BLaER1 treated with 17β-estradiol and CSF1 and Interleukin-3, amounts not matched to agents 10 nM and 100 nM (cell line): ENCODE data around the gene PRKCA.
A peak's percentile ranks its signal among the peaks of the same experiment; 100 is the strongest.

Source experiments
- H3K27ac ChIP-seq, 11 experiments: shearing (Covaris generic); formaldehyde crosslinking; 2 replicates each; pipeline ENCODE4 v1.8.1; 2022
- H3K27me3 ChIP-seq, 11 experiments: shearing (Covaris generic); formaldehyde crosslinking; 2 replicates each; pipeline ENCODE4 v1.8.1; 2022
- H3K36me3 ChIP-seq, 11 experiments: shearing (Covaris generic); formaldehyde crosslinking; 2 replicates each; pipeline ENCODE4 v1.8.1; 2022
- H3K4me1 ChIP-seq, 10 experiments: shearing (Covaris generic); formaldehyde crosslinking; 2 replicates each; pipeline ENCODE4 v1.8.1; 2022
- H3K4me2 ChIP-seq, 11 experiments: shearing (Covaris generic); formaldehyde crosslinking; 2 replicates each; pipeline ENCODE4 v1.8.1; 2022
- H3K4me3 ChIP-seq, 10 experiments: shearing (Covaris generic); formaldehyde crosslinking; 2 replicates each; pipeline ENCODE4 v1.8.1; 2022
- H3K9ac ChIP-seq, 11 experiments: shearing (Covaris generic); formaldehyde crosslinking; 2 replicates each; pipeline ENCODE4 v1.8.1; 2022
- H3K9me3 ChIP-seq, 11 experiments: shearing (Covaris generic); formaldehyde crosslinking; replicated peaks in 1 of 11; 2 replicates each; pipeline ENCODE4 v1.8.1; 2022
- H4K20me1 ChIP-seq, 11 experiments: shearing (Covaris generic); formaldehyde crosslinking; 2 replicates each; pipeline ENCODE4 v1.8.1; 2022
- Cebpa-rat ChIP-seq, 11 experiments: shearing (Covaris generic); IDR thresholded peaks; 2 replicates each; pipeline ENCODE4 v1.8.1; 2022

Gene PRKCA

GRCh38 chr17:66491213-66491612 is 188.8 kb downstream of the PRKCA start:
- H4K20me1 ChIP-seq: peaks cover 0 to 21% (median 0%) of the 10 kb centered on the region in 11 experiments; a peak in 3 of 22 replicates
- H3K9me3 ChIP-seq: no peaks in the 10 kb centered on the region
- H3K4me1 ChIP-seq: peaks cover 37 to 60% (median 46%) of the 10 kb centered on the region in 10 experiments
- H3K4me2 ChIP-seq: peak overlapping the region in 4 of 11 experiments; percentile 15 to 89 (median 70); a peak in 7 of 22 replicates
- H3K9ac ChIP-seq: no peak overlapping the region
- no peak overlapping the region for H3K4me3 ChIP-seq
- peaks cover 0 to 9% (median 0%) of the 10 kb centered on the region in 11 experiments; a peak in 2 of 22 replicates for H3K36me3 ChIP-seq
- H3K27me3 ChIP-seq: no peaks in the 10 kb centered on the region
- no peak for TF ChIP-seq Cebpa-rat (IDR thresholded peaks at IDR 0.05)
- no peak overlapping the region for H3K27ac ChIP-seq

- Histone ChIP-seq H3K9ac (no peak overlapping the region), H3K4me3 (no peak overlapping the region), H3K9me3 (no peaks in the 10 kb centered on the region), H3K4me2 (peak overlapping the region in 5 of 11 experiments; percentile 69 to 89 (median 77); a peak in 9 of 22 replicates), H3K4me1 (peaks cover 40 to 63% (median 50%) of the 10 kb centered on the region in 10 experiments), H3K27ac (0 out of 22 replicates have a peak overlapping the region, but pooled peaks of 1 of the 11 experiments have one; percentile 13), H3K36me3 (peaks cover 0 to 7% (median 0%) of the 10 kb centered on the region in 11 experiments; a peak in 2 of 22 replicates), H4K20me1 (peaks cover 0 to 21% (median 0%) of the 10 kb centered on the region in 11 experiments; a peak in 3 of 22 replicates), H3K27me3 (no peaks in the 10 kb centered on the region)
- no peak for TF ChIP-seq Cebpa-rat (IDR thresholded peaks at IDR 0.05)
Observed at GRCh38 chr17:66491665-66492064, 189.3 kb downstream of the PRKCA start.

DNA sequence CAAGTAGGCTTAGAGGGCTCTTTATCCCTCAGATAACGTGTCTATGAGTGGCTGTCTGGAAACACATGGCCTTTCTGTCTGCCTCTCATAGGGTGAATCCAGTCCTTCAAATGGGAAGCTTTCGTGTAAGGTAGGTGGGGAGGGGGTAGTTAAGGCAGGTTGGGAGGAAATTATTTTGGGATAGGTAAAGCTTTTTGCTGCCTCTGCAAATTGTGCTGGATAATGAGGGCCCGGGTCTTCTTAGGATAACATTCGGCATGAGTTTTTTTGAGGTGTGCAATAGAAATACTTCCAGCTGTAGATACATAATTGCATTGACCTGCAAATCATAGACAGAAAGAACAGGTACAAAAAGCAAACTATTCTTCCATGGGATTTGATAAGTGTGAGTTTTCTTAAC is 189.7 kb downstream of the PRKCA start:
- Histone ChIP-seq H3K9ac (no peak overlapping the region), H3K4me1 (peaks cover 44 to 67% (median 54%) of the 10 kb centered on the region in 10 experiments), H3K4me2 (peak overlapping the region in 6 of 11 experiments; percentile 69 to 89 (median 78); a peak in 11 of 22 replicates)

GRCh38 chr17:66492561-66493005 is 190.2 kb downstream of the PRKCA start:
- H3K27ac ChIP-seq: peak overlapping the region in 10 of 11 experiments; percentile 35 to 85 (median 72); a peak in 19 of 22 replicates

More for the DNA sequence above, 189.7 kb downstream of the PRKCA start:
- Histone ChIP-seq H3K27me3 (no peaks in the 10 kb centered on the region), H3K36me3 (peaks cover 0 to 10% (median 0%) of the 10 kb centered on the region in 11 experiments; a peak in 3 of 22 replicates), H3K9me3 (no peaks in the 10 kb centered on the region), H4K20me1 (peaks cover 0 to 21% (median 0%) of the 10 kb centered on the region in 11 experiments; a peak in 3 of 22 replicates), H3K4me3 (no peak overlapping the region), H3K27ac (peak overlapping the region in 1 of 11 experiments; percentile 13; a peak in 1 of 22 replicates)
- no peak for TF ChIP-seq Cebpa-rat (IDR thresholded peaks at IDR 0.05)

DNA sequence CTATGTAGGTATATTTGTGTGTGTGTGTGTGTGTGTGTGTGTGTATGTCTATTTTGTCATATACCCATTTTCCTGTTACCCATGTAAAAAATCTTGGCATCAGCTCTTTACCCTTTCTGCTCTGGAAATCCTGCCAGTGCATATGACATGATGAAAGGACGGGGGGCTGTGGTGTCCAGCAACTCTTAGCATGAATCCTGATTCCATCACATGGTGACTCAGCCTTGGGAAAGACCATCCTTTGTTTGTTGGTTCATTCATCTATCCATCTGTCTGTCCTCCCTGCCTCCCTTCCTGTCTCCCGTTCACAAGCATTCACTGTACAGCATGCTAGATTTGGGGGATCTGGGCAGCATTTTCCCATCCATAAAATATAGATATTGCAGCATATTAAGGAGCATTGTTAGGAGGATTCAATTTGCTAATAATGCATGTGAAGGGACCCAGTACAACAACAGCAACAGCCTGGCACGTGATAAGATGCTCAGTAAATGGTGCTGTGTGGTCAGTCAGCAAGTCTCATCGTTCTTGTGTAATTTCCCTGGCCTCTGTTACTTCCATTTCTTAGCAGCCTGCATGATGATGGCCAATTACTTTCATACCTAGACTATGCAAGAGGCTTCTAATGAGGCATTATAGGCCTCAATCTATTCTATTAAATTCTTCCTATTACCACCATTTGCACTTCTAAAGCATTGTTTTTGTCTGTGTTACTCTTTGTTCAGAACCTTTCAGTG is 191.0 kb downstream of the PRKCA start:
- Histone ChIP-seq H3K27me3 (no peaks in the 10 kb centered on the region), H3K4me1 (peaks cover 52 to 81% (median 60%) of the 10 kb centered on the region in 10 experiments), H3K9me3 (no peaks in the 10 kb centered on the region), H4K20me1 (peaks cover 0 to 9% (median 0%) of the 10 kb centered on the region in 11 experiments; a peak in 2 of 22 replicates), H3K9ac (peak overlapping the region in 10 of 11 experiments; percentile 7 to 71 (median 29); a peak in 13 of 22 replicates), H3K4me2 (peak overlapping the region; percentile 53 to 91 (median 77)), H3K4me3 (peak overlapping the region in 2 of 10 experiments; percentile 0 to 31; a peak in 2 of 20 replicates), H3K27ac (peak overlapping the region; percentile 4 to 88 (median 73); a peak in 21 of 22 replicates), H3K36me3 (peaks cover 0 to 20% (median 0%) of the 10 kb centered on the region in 11 experiments; a peak in 4 of 22 replicates)
- no peak for TF ChIP-seq Cebpa-rat (IDR thresholded peaks at IDR 0.05)

More at GRCh38 chr17:66492561-66493005, 190.2 kb downstream of the PRKCA start:
- peaks cover 0 to 18% (median 0%) of the 10 kb centered on the region in 11 experiments; a peak in 3 of 22 replicates for H4K20me1 ChIP-seq
- H3K36me3 ChIP-seq: peaks cover 0 to 15% (median 0%) of the 10 kb centered on the region in 11 experiments; a peak in 4 of 22 replicates
- peaks cover 50 to 72% (median 59%) of the 10 kb centered on the region in 10 experiments for H3K4me1 ChIP-seq
- H3K9me3 ChIP-seq: no peaks in the 10 kb centered on the region
- no peak for TF ChIP-seq Cebpa-rat (IDR thresholded peaks at IDR 0.05)
- H3K4me2 ChIP-seq: peak overlapping the region; percentile 2 to 91 (median 73); a peak in 20 of 22 replicates
- no peak overlapping the region for H3K4me3 ChIP-seq
- no peaks in the 10 kb centered on the region for H3K27me3 ChIP-seq
- peak overlapping the region in 2 of 11 experiments; percentile 3 to 50; a peak in 2 of 22 replicates for H3K9ac ChIP-seq

DNA sequence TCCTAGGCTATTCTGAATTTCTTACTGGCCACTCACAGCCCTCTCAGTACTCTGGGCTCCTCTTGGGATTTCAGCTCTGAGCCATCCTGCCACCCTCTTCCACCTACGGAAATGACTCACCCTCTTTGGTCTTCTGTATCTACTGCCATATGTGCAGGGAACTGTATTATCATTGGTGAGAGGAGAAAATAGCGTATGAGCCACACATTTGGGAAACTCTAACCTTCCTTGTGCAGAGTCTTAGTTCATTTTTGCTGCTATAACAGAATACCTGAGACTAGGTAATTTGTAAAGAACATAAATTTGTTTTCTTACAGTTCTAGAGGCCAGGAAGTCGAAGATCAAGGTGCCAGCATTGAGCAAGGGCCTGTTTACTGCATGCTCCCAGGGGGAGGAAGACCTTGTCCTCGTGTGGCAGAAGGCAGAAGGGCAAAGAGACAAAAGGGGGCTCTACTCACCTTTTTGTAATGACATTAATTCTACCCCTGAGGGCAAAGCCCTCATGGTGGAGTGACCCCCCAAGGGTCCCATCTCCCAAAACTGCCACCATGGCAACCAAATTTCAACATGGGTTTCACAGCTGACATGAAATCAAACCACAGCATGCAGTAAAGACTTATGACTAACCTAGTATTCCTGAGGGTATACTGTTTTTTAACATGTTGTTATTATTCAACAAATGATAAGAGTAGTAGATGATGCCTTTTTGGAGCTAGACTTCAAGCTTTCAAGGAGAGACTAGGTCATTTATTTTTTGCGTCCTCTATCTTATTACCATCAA is 191.8 kb downstream of the PRKCA start:
- H3K36me3 ChIP-seq: peaks cover 0 to 28% (median 0%) of the 10 kb centered on the region in 11 experiments; a peak in 4 of 22 replicates
- H4K20me1 ChIP-seq: peaks cover 0 to 7% (median 0%) of the 10 kb centered on the region in 11 experiments; a peak in 1 of 22 replicates
- no peaks in the 10 kb centered on the region for H3K27me3 ChIP-seq
- TF ChIP-seq Cebpa-rat (IDR thresholded peaks at IDR 0.05): peak in 5 of 11 experiments; percentile 24 to 68 (median 44); a peak in 6 of 22 replicates
- H3K4me2 ChIP-seq: peak overlapping the region; percentile 53 to 91 (median 77)
- peak overlapping the region; percentile 40 to 88 (median 73); a peak in 21 of 22 replicates for H3K27ac ChIP-seq
- H3K9me3 ChIP-seq: no peaks in the 10 kb centered on the region
- H3K4me3 ChIP-seq: peak overlapping the region in 3 of 10 experiments; percentile 0 to 31 (median 15); a peak in 4 of 20 replicates
- H3K9ac ChIP-seq: peak overlapping the region in 10 of 11 experiments; percentile 7 to 71 (median 32); a peak in 13 of 22 replicates
- peaks cover 52 to 88% (median 60%) of the 10 kb centered on the region in 10 experiments for H3K4me1 ChIP-seq

GRCh38 chr17:66495035-66495434 is 192.6 kb downstream of the PRKCA start:
- Histone ChIP-seq H3K4me2 (peak overlapping the region; percentile 53 to 91 (median 77)), H3K36me3 (peaks cover 0 to 36% (median 0%) of the 10 kb centered on the region in 11 experiments; a peak in 4 of 22 replicates), H4K20me1 (peaks cover 0 to 15% (median 0%) of the 10 kb centered on the region in 11 experiments; a peak in 2 of 22 replicates), H3K9me3 (no peaks in the 10 kb centered on the region), H3K4me3 (no peak overlapping the region), H3K27me3 (no peaks in the 10 kb centered on the region), H3K4me1 (peaks cover 52 to 96% (median 60%) of the 10 kb centered on the region in 10 experiments), H3K27ac (peak overlapping the region; percentile 40 to 88 (median 73); a peak in 21 of 22 replicates), H3K9ac (peak overlapping the region in 5 of 11 experiments; percentile 29 to 71 (median 65); a peak in 7 of 22 replicates)
- TF ChIP-seq Cebpa-rat (IDR thresholded peaks at IDR 0.05): no peak

DNA sequence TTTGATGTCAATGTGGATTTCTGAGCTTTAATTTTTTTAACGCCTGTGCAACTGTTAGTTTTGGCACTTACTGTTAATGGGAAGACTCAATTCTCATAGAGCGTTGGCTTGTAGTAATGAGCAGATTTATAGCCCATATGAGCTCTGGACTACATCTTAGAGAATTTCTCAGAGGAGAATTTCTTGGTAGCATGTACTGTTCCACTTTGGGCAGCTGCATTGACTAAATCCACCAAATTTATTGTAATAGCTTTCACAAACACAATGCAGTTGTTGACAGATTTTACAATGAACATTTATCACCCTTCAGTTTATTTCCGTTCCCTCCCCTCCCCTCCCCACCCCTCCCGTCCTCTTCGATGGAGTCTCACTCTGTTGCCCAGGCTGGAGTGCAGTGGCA is 193.9 kb downstream of the PRKCA start:
- Histone ChIP-seq H3K9me3 (no peaks in the 10 kb centered on the region), H3K27me3 (no peaks in the 10 kb centered on the region), H4K20me1 (peaks cover 0 to 28% (median 0%) of the 10 kb centered on the region in 11 experiments; a peak in 3 of 22 replicates), H3K9ac (no peak overlapping the region), H3K27ac (peak overlapping the region in 4 of 11 experiments; percentile 60 to 88 (median 77); a peak in 4 of 22 replicates), H3K4me3 (no peak overlapping the region), H3K36me3 (peaks cover 0 to 44% (median 0%) of the 10 kb centered on the region in 11 experiments; a peak in 4 of 22 replicates), H3K4me2 (peak overlapping the region in 10 of 11 experiments; percentile 4 to 82 (median 48); a peak in 16 of 22 replicates), H3K4me1 (peaks cover 52 to 98% (median 59%) of the 10 kb centered on the region in 10 experiments)
- TF ChIP-seq Cebpa-rat (IDR thresholded peaks at IDR 0.05): no peak
